GM23338 (cell line): Measurements from ENCODE around the gene COL6A3. TPM values are rescaled to one million over a fixed set of nuclear protein-coding genes. Genes with fewer than 3 reads are reported as not detected.

Source experiments
- ATAC-seq: fragments of 200-7000 bp; cut with Tn5 transposase; 3 replicates; pipeline ENCODE4 v1.9.1; 2020
- DNase-seq: peaks from one replicate; pipeline ENCODE4 v3.0.0-alpha.2; 2015; ENCODE audit warnings: low spot score
- H2AFZ ChIP-seq: fragments of 200-600 bp; sonication (generic); 2 replicates; pipeline ENCODE4 v1.8.0; 2016; ENCODE audit warnings: antibody characterized with exemption, mild to moderate bottlenecking, moderate library complexity
- H3F3A ChIP-seq: fragments of 200-600 bp; sonication (generic); replicated peaks from 2 replicates; pipeline ENCODE4 v1.8.0; 2017; ENCODE audit warnings: antibody characterized with exemption, mixed run types, low read depth
- H3K27ac ChIP-seq: fragments of 200-600 bp; sonication (generic); 2 replicates; pipeline ENCODE4 v1.6.1; 2016; ENCODE audit warnings: low read depth
- H3K27me3 ChIP-seq: fragments of 200-600 bp; sonication (generic); 2 replicates; pipeline ENCODE4 v1.8.0; 2016; ENCODE audit warnings: mild to moderate bottlenecking, mixed run types, moderate library complexity; ENCODE audit not compliant: insufficient read depth
- H3K36me3 ChIP-seq: fragments of 200-600 bp; sonication (generic); 2 replicates; pipeline ENCODE4 v1.8.0; 2016; ENCODE audit warnings: mild to moderate bottlenecking; ENCODE audit not compliant: insufficient read depth
- H3K4me1 ChIP-seq: fragments of 200-600 bp; sonication (generic); 2 replicates; pipeline ENCODE4 v1.8.0; 2016; ENCODE audit warnings: mild to moderate bottlenecking, moderate library complexity; ENCODE audit not compliant: insufficient read depth
- H3K4me2 ChIP-seq: fragments of 200-600 bp; sonication (generic); 2 replicates; pipeline ENCODE4 v1.7.1; 2017; ENCODE audit warnings: mixed run types
- H3K4me3 ChIP-seq: fragments of 200-600 bp; sonication (generic); 2 replicates; pipeline ENCODE4 v1.6.1; 2016; ENCODE audit warnings: mixed run types
- H3K79me2 ChIP-seq: fragments of 200-600 bp; sonication (generic); replicated peaks from 2 replicates; pipeline ENCODE4 v1.8.0; 2017; ENCODE audit warnings: mild to moderate bottlenecking; ENCODE audit not compliant: insufficient read depth
- H3K9me2 ChIP-seq: fragments of 200-600 bp; sonication (generic); 2 replicates; pipeline ENCODE4 v1.8.0; 2017; ENCODE audit not compliant: insufficient read depth
- H4K20me1 ChIP-seq: fragments of 200-600 bp; sonication (generic); replicated peaks from 2 replicates; pipeline ENCODE4 v1.8.0; 2017; ENCODE audit warnings: mild to moderate bottlenecking; ENCODE audit not compliant: insufficient read depth
- H3K27ac Mint-ChIP-seq: 2 replicates; pipeline ENCODE4 v1.8.0; 2020; ENCODE audit warnings: inconsistent platforms, mild to moderate bottlenecking, moderate library complexity, mixed read lengths
- H3K27me3 Mint-ChIP-seq: 3 replicates; pipeline ENCODE4 v1.8.0; 2022; ENCODE audit warnings: low read depth, mild to moderate bottlenecking, moderate library complexity, mixed read lengths, inconsistent platforms; ENCODE audit not compliant: insufficient read depth, poor library complexity
- H3K36me3 Mint-ChIP-seq: 3 replicates; pipeline ENCODE4 v1.8.0; 2021; ENCODE audit warnings: low read depth, mild to moderate bottlenecking, inconsistent platforms, moderate library complexity, mixed read lengths
- H3K4me1 Mint-ChIP-seq: 3 replicates; pipeline ENCODE4 v1.8.0; 2020; ENCODE audit warnings: mild to moderate bottlenecking, inconsistent platforms, mixed read lengths
- H3K4me3 Mint-ChIP-seq: 3 replicates; pipeline ENCODE4 v1.8.0; 2021; ENCODE audit warnings: moderate library complexity, mild to moderate bottlenecking, inconsistent platforms, mixed read lengths
- H3K9me3 Mint-ChIP-seq: 3 replicates; pipeline ENCODE4 v1.8.0; 2020; ENCODE audit warnings: moderate library complexity, mild to moderate bottlenecking, inconsistent platforms, mixed read lengths
- CREB1 ChIP-seq: fragments of 250-450 bp; sonication (Bioruptor Pico); IDR thresholded peaks from 2 replicates; pipeline ENCODE4 v1.5.0; 2020; ENCODE audit warnings: low read depth, mild to moderate bottlenecking, moderate library complexity
- ETS1 ChIP-seq: IDR thresholded peaks from 2 replicates; pipeline ENCODE4 v1.6.1; 2016; ENCODE audit warnings: antibody characterized with exemption
- EZH2 ChIP-seq: fragments of 200-600 bp; sonication (generic); IDR thresholded peaks from one replicate; pipeline ENCODE4 v1.8.0; 2017; ENCODE audit warnings: antibody characterized with exemption, mild to moderate bottlenecking, low read depth; ENCODE audit not compliant: unreplicated experiment
- EZH2phosphoT487 ChIP-seq: fragments of 200-600 bp; sonication (generic); IDR thresholded peaks from one replicate; pipeline ENCODE4 v1.8.1; 2018; ENCODE audit warnings: antibody characterized with exemption; ENCODE audit not compliant: unreplicated experiment
- JUNB ChIP-seq: IDR thresholded peaks from one replicate; pipeline ENCODE4 v1.6.1; 2016; ENCODE audit warnings: antibody characterized with exemption; ENCODE audit not compliant: unreplicated experiment
- NANOG ChIP-seq: IDR thresholded peaks from 2 replicates; pipeline ENCODE4 v1.6.1; 2016; ENCODE audit warnings: antibody characterized with exemption, borderline replicate concordance
- POLR2AphosphoS5 ChIP-seq: IDR thresholded peaks from 2 replicates; pipeline ENCODE4 v1.6.1; 2016; ENCODE audit warnings: antibody characterized with exemption, low read depth
- STAT1 ChIP-seq: IDR thresholded peaks from one replicate; pipeline ENCODE4 v1.6.1; 2016; ENCODE audit warnings: antibody characterized with exemption; ENCODE audit not compliant: unreplicated experiment
- ZNF114 ChIP-seq: fragments of 250-450 bp; sonication (Bioruptor Pico); IDR thresholded peaks from 2 replicates; pipeline ENCODE4 v1.5.0; 2020; ENCODE audit warnings: mild to moderate bottlenecking, moderate library complexity
- ZNF331 ChIP-seq: fragments of 250-450 bp; sonication (Bioruptor Pico); IDR thresholded peaks from 2 replicates; pipeline ENCODE4 v1.5.0; 2020; ENCODE audit warnings: low read depth, mild to moderate bottlenecking, moderate library complexity
- polyA plus RNA-seq: library from polyadenylated mRNA; unstranded; fragments of >200 nt; fragmentation: Nextera tagmentation; extraction: Ambion mirVana; gene quantifications from 2 replicates; pipeline ENCODE4 v1.2.1, GENCODE V29; 2016
- total RNA-seq: library from RNA; depleted of rRNA; stranded (reverse); fragments of >200 nt; shearing (Covaris generic); gene quantifications from 2 replicates; pipeline ENCODE4 v1.2.3, GENCODE V29; 2014
- TF ChIP-seq, protein P1 (sequence below), 2 experiments: fragments of 200-600 bp in 1 of 2; sonication (generic) in 1 of 2; conservative IDR thresholded peaks; 2 replicates each; pipeline versions ENCODE4 v1.5.1 to v1.6.1; 2016 to 2017; ENCODE audit warnings: antibody characterized with exemption in 2 of 2, low read depth in 2 of 2, mild to moderate bottlenecking in 2 of 2, moderate library complexity in 1 of 2
- TF ChIP-seq, protein P2 (sequence below): IDR thresholded peaks from one replicate; pipeline ENCODE4 v1.6.1; 2018; ENCODE audit warnings: antibody characterized with exemption; ENCODE audit not compliant: unreplicated experiment
- TF ChIP-seq, protein P3 (sequence below): fragments of 250-450 bp; sonication (Bioruptor Pico); IDR thresholded peaks from 2 replicates; pipeline ENCODE4 v1.5.0; 2020; ENCODE audit warnings: mild to moderate bottlenecking, moderate library complexity

The COL6A3 gene
- total and polyA plus RNA-seq, 2 experiments from 2014 or later = 1.2 to 7.3 TPM

- Mint-ChIP-seq H3K4me1 (no peaks in the 10 kb centered on the region), H3K36me3 (no peaks in the 10 kb centered on the region), H3K27ac (no peak overlapping the region), H3K4me3 (no peak overlapping the region), H3K27me3 (peaks cover 11% of the 10 kb centered on the region), H3K9me3 (no peaks in the 10 kb centered on the region)
- DNase-seq = no peak
- H3K27me3 ChIP-seq = no peaks in the 10 kb centered on the region
- H3K27ac ChIP-seq = no peak overlapping the region
- ATAC-seq = no peak
- H3K4me3 ChIP-seq = no peak overlapping the region
- no peak overlapping the region for H3K4me2 ChIP-seq
- H2AFZ ChIP-seq = no peak overlapping the region
- no peaks in the 10 kb centered on the region; the same call in 1 of the 2 replicates for H3K9me2 ChIP-seq
- no peaks in the 10 kb centered on the region for H4K20me1 ChIP-seq
- H3F3A ChIP-seq = no peaks in the 10 kb centered on the region
- TF ChIP-seq CREB1 (no peak), EZH2phosphoT487 (no peak), EZH2 (no peak), ZNF331 (CRISPR knock-in tag) (no peak), POLR2AphosphoS5 (no peak), JUNB (no peak), ETS1 (no peak), STAT1 (no peak), NANOG (no peak), ZNF114 (CRISPR knock-in tag) (no peak)
- TF ChIP-seq, protein P1, sequence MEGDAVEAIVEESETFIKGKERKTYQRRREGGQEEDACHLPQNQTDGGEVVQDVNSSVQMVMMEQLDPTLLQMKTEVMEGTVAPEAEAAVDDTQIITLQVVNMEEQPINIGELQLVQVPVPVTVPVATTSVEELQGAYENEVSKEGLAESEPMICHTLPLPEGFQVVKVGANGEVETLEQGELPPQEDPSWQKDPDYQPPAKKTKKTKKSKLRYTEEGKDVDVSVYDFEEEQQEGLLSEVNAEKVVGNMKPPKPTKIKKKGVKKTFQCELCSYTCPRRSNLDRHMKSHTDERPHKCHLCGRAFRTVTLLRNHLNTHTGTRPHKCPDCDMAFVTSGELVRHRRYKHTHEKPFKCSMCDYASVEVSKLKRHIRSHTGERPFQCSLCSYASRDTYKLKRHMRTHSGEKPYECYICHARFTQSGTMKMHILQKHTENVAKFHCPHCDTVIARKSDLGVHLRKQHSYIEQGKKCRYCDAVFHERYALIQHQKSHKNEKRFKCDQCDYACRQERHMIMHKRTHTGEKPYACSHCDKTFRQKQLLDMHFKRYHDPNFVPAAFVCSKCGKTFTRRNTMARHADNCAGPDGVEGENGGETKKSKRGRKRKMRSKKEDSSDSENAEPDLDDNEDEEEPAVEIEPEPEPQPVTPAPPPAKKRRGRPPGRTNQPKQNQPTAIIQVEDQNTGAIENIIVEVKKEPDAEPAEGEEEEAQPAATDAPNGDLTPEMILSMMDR (conservative IDR thresholded peaks at IDR 0.05; ENCODE audit: low read depth in 2 of 2) = no peak
- TF ChIP-seq, protein P2, sequence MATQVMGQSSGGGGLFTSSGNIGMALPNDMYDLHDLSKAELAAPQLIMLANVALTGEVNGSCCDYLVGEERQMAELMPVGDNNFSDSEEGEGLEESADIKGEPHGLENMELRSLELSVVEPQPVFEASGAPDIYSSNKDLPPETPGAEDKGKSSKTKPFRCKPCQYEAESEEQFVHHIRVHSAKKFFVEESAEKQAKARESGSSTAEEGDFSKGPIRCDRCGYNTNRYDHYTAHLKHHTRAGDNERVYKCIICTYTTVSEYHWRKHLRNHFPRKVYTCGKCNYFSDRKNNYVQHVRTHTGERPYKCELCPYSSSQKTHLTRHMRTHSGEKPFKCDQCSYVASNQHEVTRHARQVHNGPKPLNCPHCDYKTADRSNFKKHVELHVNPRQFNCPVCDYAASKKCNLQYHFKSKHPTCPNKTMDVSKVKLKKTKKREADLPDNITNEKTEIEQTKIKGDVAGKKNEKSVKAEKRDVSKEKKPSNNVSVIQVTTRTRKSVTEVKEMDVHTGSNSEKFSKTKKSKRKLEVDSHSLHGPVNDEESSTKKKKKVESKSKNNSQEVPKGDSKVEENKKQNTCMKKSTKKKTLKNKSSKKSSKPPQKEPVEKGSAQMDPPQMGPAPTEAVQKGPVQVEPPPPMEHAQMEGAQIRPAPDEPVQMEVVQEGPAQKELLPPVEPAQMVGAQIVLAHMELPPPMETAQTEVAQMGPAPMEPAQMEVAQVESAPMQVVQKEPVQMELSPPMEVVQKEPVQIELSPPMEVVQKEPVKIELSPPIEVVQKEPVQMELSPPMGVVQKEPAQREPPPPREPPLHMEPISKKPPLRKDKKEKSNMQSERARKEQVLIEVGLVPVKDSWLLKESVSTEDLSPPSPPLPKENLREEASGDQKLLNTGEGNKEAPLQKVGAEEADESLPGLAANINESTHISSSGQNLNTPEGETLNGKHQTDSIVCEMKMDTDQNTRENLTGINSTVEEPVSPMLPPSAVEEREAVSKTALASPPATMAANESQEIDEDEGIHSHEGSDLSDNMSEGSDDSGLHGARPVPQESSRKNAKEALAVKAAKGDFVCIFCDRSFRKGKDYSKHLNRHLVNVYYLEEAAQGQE = no peak
- TF ChIP-seq, protein P3, sequence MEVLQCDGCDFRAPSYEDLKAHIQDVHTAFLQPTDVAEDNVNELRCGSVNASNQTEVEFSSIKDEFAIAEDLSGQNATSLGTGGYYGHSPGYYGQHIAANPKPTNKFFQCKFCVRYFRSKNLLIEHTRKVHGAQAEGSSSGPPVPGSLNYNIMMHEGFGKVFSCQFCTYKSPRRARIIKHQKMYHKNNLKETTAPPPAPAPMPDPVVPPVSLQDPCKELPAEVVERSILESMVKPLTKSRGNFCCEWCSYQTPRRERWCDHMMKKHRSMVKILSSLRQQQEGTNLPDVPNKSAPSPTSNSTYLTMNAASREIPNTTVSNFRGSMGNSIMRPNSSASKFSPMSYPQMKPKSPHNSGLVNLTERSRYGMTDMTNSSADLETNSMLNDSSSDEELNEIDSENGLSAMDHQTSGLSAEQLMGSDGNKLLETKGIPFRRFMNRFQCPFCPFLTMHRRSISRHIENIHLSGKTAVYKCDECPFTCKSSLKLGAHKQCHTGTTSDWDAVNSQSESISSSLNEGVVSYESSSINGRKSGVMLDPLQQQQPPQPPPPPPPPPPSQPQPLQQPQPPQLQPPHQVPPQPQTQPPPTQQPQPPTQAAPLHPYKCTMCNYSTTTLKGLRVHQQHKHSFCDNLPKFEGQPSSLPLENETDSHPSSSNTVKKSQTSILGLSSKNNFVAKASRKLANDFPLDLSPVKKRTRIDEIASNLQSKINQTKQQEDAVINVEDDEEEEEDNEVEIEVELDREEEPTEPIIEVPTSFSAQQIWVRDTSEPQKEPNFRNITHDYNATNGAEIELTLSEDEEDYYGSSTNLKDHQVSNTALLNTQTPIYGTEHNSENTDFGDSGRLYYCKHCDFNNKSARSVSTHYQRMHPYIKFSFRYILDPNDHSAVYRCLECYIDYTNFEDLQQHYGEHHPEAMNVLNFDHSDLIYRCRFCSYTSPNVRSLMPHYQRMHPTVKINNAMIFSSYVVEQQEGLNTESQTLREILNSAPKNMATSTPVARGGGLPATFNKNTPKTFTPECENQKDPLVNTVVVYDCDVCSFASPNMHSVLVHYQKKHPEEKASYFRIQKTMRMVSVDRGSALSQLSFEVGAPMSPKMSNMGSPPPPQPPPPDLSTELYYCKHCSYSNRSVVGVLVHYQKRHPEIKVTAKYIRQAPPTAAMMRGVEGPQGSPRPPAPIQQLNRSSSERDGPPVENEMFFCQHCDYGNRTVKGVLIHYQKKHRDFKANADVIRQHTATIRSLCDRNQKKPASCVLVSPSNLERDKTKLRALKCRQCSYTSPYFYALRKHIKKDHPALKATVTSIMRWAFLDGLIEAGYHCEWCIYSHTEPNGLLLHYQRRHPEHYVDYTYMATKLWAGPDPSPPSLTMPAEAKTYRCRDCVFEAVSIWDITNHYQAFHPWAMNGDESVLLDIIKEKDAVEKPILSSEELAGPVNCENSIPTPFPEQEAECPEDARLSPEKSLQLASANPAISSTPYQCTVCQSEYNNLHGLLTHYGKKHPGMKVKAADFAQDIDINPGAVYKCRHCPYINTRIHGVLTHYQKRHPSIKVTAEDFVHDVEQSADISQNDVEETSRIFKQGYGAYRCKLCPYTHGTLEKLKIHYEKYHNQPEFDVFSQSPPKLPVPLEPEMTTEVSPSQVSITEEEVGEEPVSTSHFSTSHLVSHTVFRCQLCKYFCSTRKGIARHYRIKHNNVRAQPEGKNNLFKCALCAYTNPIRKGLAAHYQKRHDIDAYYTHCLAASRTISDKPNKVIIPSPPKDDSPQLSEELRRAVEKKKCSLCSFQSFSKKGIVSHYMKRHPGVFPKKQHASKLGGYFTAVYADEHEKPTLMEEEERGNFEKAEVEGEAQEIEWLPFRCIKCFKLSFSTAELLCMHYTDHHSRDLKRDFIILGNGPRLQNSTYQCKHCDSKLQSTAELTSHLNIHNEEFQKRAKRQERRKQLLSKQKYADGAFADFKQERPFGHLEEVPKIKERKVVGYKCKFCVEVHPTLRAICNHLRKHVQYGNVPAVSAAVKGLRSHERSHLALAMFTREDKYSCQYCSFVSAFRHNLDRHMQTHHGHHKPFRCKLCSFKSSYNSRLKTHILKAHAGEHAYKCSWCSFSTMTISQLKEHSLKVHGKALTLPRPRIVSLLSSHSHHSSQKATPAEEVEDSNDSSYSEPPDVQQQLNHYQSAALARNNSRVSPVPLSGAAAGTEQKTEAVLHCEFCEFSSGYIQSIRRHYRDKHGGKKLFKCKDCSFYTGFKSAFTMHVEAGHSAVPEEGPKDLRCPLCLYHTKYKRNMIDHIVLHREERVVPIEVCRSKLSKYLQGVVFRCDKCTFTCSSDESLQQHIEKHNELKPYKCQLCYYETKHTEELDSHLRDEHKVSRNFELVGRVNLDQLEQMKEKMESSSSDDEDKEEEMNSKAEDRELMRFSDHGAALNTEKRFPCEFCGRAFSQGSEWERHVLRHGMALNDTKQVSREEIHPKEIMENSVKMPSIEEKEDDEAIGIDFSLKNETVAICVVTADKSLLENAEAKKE (CRISPR knock-in tag) = no peak
- H3K79me2 ChIP-seq = no peaks in the 10 kb centered on the region
- no peaks in the 10 kb centered on the region for H3K4me1 ChIP-seq
- no peaks in the 10 kb centered on the region for H3K36me3 ChIP-seq
Measured at GRCh38 chr2:237392186-237392585, 21.8 kb downstream of the COL6A3 start.
